HepG2 (cell line): ENCODE results near the gene PARP16. TPM values are rescaled to one million over a fixed set of nuclear protein-coding genes. Genes with fewer than 3 reads are reported as not detected.

ENCODE experiments used
- AHR ChIP-seq: IDR thresholded peaks from 2 replicates; pipeline ENCODE4 v1.6.1; 2018; ENCODE audit warnings: missing genetic modification reagents, missing compliant biosample characterization
- CBX1 ChIP-seq: IDR thresholded peaks from one replicate; pipeline ENCODE4 v1.6.1; 2016; ENCODE audit warnings: antibody characterized with exemption, low read depth
- DRAP1 ChIP-seq: IDR thresholded peaks from 2 replicates; pipeline ENCODE4 v1.6.1; 2016; ENCODE audit warnings: missing genetic modification reagents, missing compliant biosample characterization
- E2F5 ChIP-seq: sonication (generic); formaldehyde crosslinking; conservative IDR thresholded peaks from 2 replicates; pipeline ENCODE4 v1.4.0; 2020; ENCODE audit warnings: missing genetic modification reagents
- FOXA1 ChIP-seq, 2 experiments: fragments of 450-650 bp in 1 of 2; sonication (generic) in 1 of 2; formaldehyde crosslinking in 1 of 2; IDR thresholded peaks; 2 replicates each; pipeline versions ENCODE4 v1.4.0 to v1.6.1; 2016 to 2020; ENCODE audit warnings: missing genetic modification reagents in 1 of 2
- GATAD2A ChIP-seq: IDR thresholded peaks from 2 replicates; pipeline ENCODE4 v1.6.1; 2016
- HDAC2 ChIP-seq: sonication (generic); formaldehyde crosslinking; IDR thresholded peaks from 2 replicates; pipeline ENCODE4 v1.4.0; 2020; ENCODE audit warnings: missing genetic modification reagents
- NFKB2 ChIP-seq: sonication (generic); formaldehyde crosslinking; IDR thresholded peaks from 2 replicates; pipeline ENCODE4 v1.4.0; 2020; ENCODE audit warnings: missing genetic modification reagents, borderline replicate concordance
- RFX5 ChIP-seq: IDR thresholded peaks from 2 replicates; pipeline ENCODE4 v1.6.1; 2011; ENCODE audit warnings: low read depth, low read length, improper control_type of control experiment
- ZBTB7B ChIP-seq: sonication (generic); formaldehyde crosslinking; IDR thresholded peaks from 2 replicates; pipeline ENCODE4 v1.4.0; 2020; ENCODE audit warnings: missing genetic modification reagents
- ZFP91 ChIP-seq: sonication (generic); formaldehyde crosslinking; IDR thresholded peaks from 2 replicates; pipeline ENCODE4 v1.9.0; 2022; ENCODE audit warnings: missing genetic modification reagents, mild to moderate bottlenecking, borderline replicate concordance
- ZFX ChIP-seq: sonication (generic); formaldehyde crosslinking; IDR thresholded peaks from 2 replicates; pipeline ENCODE4 v1.4.0; 2020; ENCODE audit warnings: mild to moderate bottlenecking, low read depth, missing genetic modification reagents, moderate library complexity
- ZNF138 ChIP-seq: sonication (generic); formaldehyde crosslinking; IDR thresholded peaks from 2 replicates; pipeline ENCODE4 v1.5.0; 2020; ENCODE audit warnings: mild to moderate bottlenecking, low read depth, missing genetic modification reagents
- ZNF589 ChIP-seq: sonication (generic); formaldehyde crosslinking; conservative IDR thresholded peaks from 2 replicates; pipeline ENCODE4 v1.8.0; 2022; ENCODE audit warnings: mild to moderate bottlenecking, moderate library complexity, missing genetic modification reagents
- polyA plus RNA-seq, 8 experiments: library from polyadenylated mRNA; depleted of rRNA in 3 of 8; stranded (reverse) in 7 of 8; unstranded in 1 of 8; fragments of >200 nt; fragmentation: Illumina TruSeq in 4 of 8; extraction: Trizol in 4 of 8; gene quantifications; 2 replicates each; pipeline versions ENCODE4 v1.2.1 to v1.2.3, GENCODE V29; 2011 to 2016; ENCODE audit warnings: low read depth in 4 of 8, missing spikeins in 1 of 8, mixed read lengths in 1 of 8; ENCODE audit not compliant: insufficient read depth in 1 of 8
- total RNA-seq, 5 experiments: library from RNA; depleted of rRNA; stranded (reverse); fragments of >200 nt; fragmentation: Illumina TruSeq; extraction: Trizol; gene quantifications; 2 replicates each; pipeline ENCODE4 v1.2.3, GENCODE V29; 2016; ENCODE audit warnings: low read depth in 1 of 5
- TF ChIP-seq, protein P1 (sequence below): sonication (generic); formaldehyde crosslinking; IDR thresholded peaks from 2 replicates; pipeline ENCODE4 v1.4.0; 2020; ENCODE audit warnings: missing genetic modification reagents
- TF ChIP-seq, protein P2 (sequence below): sonication (generic); formaldehyde crosslinking; IDR thresholded peaks from 2 replicates; pipeline ENCODE4 v1.5.0; 2020; ENCODE audit warnings: mild to moderate bottlenecking, missing genetic modification reagents
- TF ChIP-seq, protein P3 (sequence below): sonication (generic); formaldehyde crosslinking; conservative IDR thresholded peaks from 2 replicates; pipeline ENCODE4 v1.5.0; 2020; ENCODE audit warnings: missing genetic modification reagents
- TF ChIP-seq, protein P4 (sequence below): sonication (generic); formaldehyde crosslinking; IDR thresholded peaks from 2 replicates; pipeline ENCODE4 v1.4.0; 2020; ENCODE audit warnings: missing genetic modification reagents

Gene PARP16
- total and polyA plus RNA-seq, 2 of the 13 experiments (the other 11 are each of a cell fraction or from before 2014, with no cell fraction given) = 6.8 to 7.6 TPM

DNA sequence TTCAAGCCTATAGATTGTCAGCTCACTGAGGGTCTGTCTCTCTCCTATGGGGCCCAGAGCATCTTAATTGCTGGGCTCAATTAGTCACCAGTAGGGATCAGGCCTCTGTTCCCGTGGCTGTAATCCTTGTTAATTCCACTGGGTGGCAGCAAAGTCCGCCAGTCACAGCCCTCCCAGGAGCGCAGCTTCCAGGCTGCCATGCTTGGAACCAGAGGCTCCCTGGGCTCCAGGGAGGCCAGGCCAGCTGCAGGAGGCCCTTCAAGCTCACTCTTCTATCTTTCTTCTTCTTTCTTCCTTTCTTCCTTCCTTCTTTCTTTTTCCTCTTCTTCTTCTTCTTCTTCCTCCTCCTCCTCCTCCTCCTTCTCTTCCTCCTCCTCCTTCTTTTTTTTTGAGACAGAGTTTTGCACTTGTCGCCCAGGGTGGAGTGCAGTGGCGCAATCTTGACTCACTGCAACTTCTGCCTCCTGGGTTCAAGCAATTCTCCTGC is 32.2 kb upstream of the PARP16 start (continued):
- TF ChIP-seq DRAP1 (CRISPR knock-in tag) = no peak
- no peak for TF ChIP-seq E2F5 (CRISPR knock-in tag)
- TF ChIP-seq ZFX = peak; percentile 71
- peak; percentile 36; the same call in 1 of the 2 replicates for TF ChIP-seq ZFP91 (CRISPR knock-in tag)
- TF ChIP-seq ZBTB7B = 0 out of 2 replicates have a peak, but pooled peaks have one; percentile 19
- no peak for TF ChIP-seq RFX5
- no peak for TF ChIP-seq CBX1
- no peak; the same call in 1 of the 2 replicates for TF ChIP-seq NFKB2 (CRISPR knock-in tag)
- no peak for TF ChIP-seq ZNF138 (CRISPR knock-in tag)
- TF ChIP-seq, protein P1, sequence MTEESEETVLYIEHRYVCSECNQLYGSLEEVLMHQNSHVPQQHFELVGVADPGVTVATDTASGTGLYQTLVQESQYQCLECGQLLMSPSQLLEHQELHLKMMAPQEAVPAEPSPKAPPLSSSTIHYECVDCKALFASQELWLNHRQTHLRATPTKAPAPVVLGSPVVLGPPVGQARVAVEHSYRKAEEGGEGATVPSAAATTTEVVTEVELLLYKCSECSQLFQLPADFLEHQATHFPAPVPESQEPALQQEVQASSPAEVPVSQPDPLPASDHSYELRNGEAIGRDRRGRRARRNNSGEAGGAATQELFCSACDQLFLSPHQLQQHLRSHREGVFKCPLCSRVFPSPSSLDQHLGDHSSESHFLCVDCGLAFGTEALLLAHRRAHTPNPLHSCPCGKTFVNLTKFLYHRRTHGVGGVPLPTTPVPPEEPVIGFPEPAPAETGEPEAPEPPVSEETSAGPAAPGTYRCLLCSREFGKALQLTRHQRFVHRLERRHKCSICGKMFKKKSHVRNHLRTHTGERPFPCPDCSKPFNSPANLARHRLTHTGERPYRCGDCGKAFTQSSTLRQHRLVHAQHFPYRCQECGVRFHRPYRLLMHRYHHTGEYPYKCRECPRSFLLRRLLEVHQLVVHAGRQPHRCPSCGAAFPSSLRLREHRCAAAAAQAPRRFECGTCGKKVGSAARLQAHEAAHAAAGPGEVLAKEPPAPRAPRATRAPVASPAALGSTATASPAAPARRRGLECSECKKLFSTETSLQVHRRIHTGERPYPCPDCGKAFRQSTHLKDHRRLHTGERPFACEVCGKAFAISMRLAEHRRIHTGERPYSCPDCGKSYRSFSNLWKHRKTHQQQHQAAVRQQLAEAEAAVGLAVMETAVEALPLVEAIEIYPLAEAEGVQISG (CRISPR knock-in tag) = 0 out of 2 replicates have a peak, but pooled peaks have one; percentile 25
- peak; percentile 20; the same call in 1 of the 2 replicates for TF ChIP-seq HDAC2 (CRISPR knock-in tag)
- TF ChIP-seq ZNF589 = no peak
- TF ChIP-seq, protein P2, sequence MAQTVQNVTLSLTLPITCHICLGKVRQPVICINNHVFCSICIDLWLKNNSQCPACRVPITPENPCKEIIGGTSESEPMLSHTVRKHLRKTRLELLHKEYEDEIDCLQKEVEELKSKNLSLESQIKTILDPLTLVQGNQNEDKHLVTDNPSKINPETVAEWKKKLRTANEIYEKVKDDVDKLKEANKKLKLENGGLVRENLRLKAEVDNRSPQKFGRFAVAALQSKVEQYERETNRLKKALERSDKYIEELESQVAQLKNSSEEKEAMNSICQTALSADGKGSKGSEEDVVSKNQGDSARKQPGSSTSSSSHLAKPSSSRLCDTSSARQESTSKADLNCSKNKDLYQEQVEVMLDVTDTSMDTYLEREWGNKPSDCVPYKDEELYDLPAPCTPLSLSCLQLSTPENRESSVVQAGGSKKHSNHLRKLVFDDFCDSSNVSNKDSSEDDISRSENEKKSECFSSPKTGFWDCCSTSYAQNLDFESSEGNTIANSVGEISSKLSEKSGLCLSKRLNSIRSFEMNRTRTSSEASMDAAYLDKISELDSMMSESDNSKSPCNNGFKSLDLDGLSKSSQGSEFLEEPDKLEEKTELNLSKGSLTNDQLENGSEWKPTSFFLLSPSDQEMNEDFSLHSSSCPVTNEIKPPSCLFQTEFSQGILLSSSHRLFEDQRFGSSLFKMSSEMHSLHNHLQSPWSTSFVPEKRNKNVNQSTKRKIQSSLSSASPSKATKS (CRISPR knock-in tag) = no peak
- TF ChIP-seq, protein P3, sequence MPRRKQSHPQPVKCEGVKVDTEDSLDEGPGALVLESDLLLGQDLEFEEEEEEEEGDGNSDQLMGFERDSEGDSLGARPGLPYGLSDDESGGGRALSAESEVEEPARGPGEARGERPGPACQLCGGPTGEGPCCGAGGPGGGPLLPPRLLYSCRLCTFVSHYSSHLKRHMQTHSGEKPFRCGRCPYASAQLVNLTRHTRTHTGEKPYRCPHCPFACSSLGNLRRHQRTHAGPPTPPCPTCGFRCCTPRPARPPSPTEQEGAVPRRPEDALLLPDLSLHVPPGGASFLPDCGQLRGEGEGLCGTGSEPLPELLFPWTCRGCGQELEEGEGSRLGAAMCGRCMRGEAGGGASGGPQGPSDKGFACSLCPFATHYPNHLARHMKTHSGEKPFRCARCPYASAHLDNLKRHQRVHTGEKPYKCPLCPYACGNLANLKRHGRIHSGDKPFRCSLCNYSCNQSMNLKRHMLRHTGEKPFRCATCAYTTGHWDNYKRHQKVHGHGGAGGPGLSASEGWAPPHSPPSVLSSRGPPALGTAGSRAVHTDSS = no peak
- TF ChIP-seq, protein P4, sequence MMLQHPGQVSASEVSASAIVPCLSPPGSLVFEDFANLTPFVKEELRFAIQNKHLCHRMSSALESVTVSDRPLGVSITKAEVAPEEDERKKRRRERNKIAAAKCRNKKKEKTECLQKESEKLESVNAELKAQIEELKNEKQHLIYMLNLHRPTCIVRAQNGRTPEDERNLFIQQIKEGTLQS (CRISPR knock-in tag) = no peak
- TF ChIP-seq AHR (CRISPR knock-in tag) = 0 out of 2 replicates have a peak, but pooled peaks have one; percentile 54
- TF ChIP-seq FOXA1 (IDR thresholded peaks at IDR 0.05) = no peak
- no peak for TF ChIP-seq FOXA1 (CRISPR knock-in tag; IDR thresholded peaks at IDR 0.05)
- TF ChIP-seq GATAD2A = 0 out of 2 replicates have a peak, but pooled peaks have one; percentile 24
